HAP-1 (cell line): ENCODE measurements around the gene MIB2.
"Not testable (repeated sequence)": the region's sequence is repeated elsewhere in the genome, so short reads cannot be mapped to it uniquely, and the experiment has no call there.

Experiments used
- DNase-seq, 2 experiments: peaks; one replicate each; pipeline ENCODE4 v3.0.0-alpha.2; 2016 to 2020; ENCODE audit warnings: low spot score in 2 of 2
- H3K27me3 ChIP-seq: fragments of 250-450 bp; sonication (Bioruptor Pico); 2 replicates; pipeline ENCODE4 v1.5.1; 2020; ENCODE audit warnings: low read depth, mild to moderate bottlenecking, moderate library complexity
- H3K36me3 ChIP-seq: fragments of 250-450 bp; sonication (Bioruptor Pico); replicated peaks from 2 replicates; pipeline ENCODE4 v1.5.1; 2020; ENCODE audit warnings: mild to moderate bottlenecking
- H3K4me1 ChIP-seq: fragments of 250-450 bp; sonication (Bioruptor Pico); 2 replicates; pipeline ENCODE4 v1.5.1; 2020; ENCODE audit warnings: mild to moderate bottlenecking
- H3K4me3 ChIP-seq: fragments of 250-450 bp; sonication (Bioruptor Pico); 2 replicates; pipeline ENCODE4 v1.5.1; 2020; ENCODE audit warnings: mild to moderate bottlenecking, moderate library complexity
- H3K9me3 ChIP-seq: fragments of 250-450 bp; sonication (Bioruptor Pico); 2 replicates; pipeline ENCODE4 v1.5.1; 2020; ENCODE audit warnings: mild to moderate bottlenecking, moderate library complexity
- in situ Hi-C: fragments of 300-500 bp; cut with MboI; formaldehyde crosslinking; loops from 3 replicates; pipeline ENCODE4 v1.14.3; 2020; ENCODE audit warnings: low sequenced_read_pairs, inconsistent platforms, mixed read lengths

Gene MIB2

GRCh38 chr1:1630965-1631781 is 15.9 kb downstream of the MIB2 start:
- H3K4me3 ChIP-seq = no peak overlapping the region
- H3K36me3 ChIP-seq = no peaks in the 10 kb centered on the region
- no peak for DNase-seq
- H3K9me3 ChIP-seq = no peaks in the 10 kb centered on the region
- no peaks in the 10 kb centered on the region for H3K4me1 ChIP-seq
- in situ Hi-C loops = no loop called here
- no peaks in the 10 kb centered on the region for H3K27me3 ChIP-seq

GRCh38 chr1:1631782-1632420 is 16.6 kb downstream of the MIB2 start, which contains the start of gene MMP23B:
TSS of gene MMP23B (plus strand) at chr1:1632173. CDS start at chr1:1632219, 46 bp downstream.
- Histone ChIP-seq H3K4me1 (no peaks in the 10 kb centered on the region), H3K9me3 (no peaks in the 10 kb centered on the region), H3K27me3 (no peaks in the 10 kb centered on the region), H3K36me3 (0 out of 2 replicates have a peak, but pooled peaks cover 6% of the 10 kb centered on the region), H3K4me3 (no peak within 1 kb of the TSS)
- in situ Hi-C loops = no loop called here
- no peak for DNase-seq

- H3K4me1 ChIP-seq, in situ Hi-C loops, H3K27me3 ChIP-seq, H3K9me3 ChIP-seq, H3K4me3 ChIP-seq, DNase-seq: not testable (repeated sequence)
- 0 out of 2 replicates have a peak, but pooled peaks cover 12% of the 10 kb centered on the region for H3K36me3 ChIP-seq
These were observed 18.1 kb downstream of the MIB2 start for GRCh38 chr1:1633409-1633808.

GRCh38 chr1:1634613-1635012 is 19.3 kb downstream of the MIB2 start:
- H3K9me3 ChIP-seq, H3K4me1 ChIP-seq, DNase-seq, H3K4me3 ChIP-seq, in situ Hi-C loops, H3K27me3 ChIP-seq: not testable (repeated sequence)
- 0 out of 2 replicates have a peak, but pooled peaks cover 12% of the 10 kb centered on the region for H3K36me3 ChIP-seq

- in situ Hi-C loops, H3K4me3 ChIP-seq, H3K9me3 ChIP-seq, H3K4me1 ChIP-seq, H3K27me3 ChIP-seq, DNase-seq: not testable (repeated sequence)
- 0 out of 2 replicates have a peak, but pooled peaks cover 12% of the 10 kb centered on the region for H3K36me3 ChIP-seq
These were observed 21.6 kb downstream of the MIB2 start for GRCh38 chr1:1636621-1637478.

- DNase-seq, H3K4me1 ChIP-seq, H3K4me3 ChIP-seq, H3K27me3 ChIP-seq, in situ Hi-C loops, H3K9me3 ChIP-seq: not testable (repeated sequence)
- 0 out of 2 replicates have a peak, but pooled peaks cover 12% of the 10 kb centered on the region for H3K36me3 ChIP-seq
These were observed 22.2 kb downstream of the MIB2 start for GRCh38 chr1:1637479-1637875.

- DNase-seq, H3K4me3 ChIP-seq, H3K4me1 ChIP-seq, H3K27me3 ChIP-seq, in situ Hi-C loops, H3K9me3 ChIP-seq: not testable (repeated sequence)
- H3K36me3 ChIP-seq = 0 out of 2 replicates have a peak, but pooled peaks cover 12% of the 10 kb centered on the region
These were observed 23.2 kb downstream of the MIB2 start for GRCh38 chr1:1638528-1638927.

GRCh38 chr1:1639368-1639767 is 24.1 kb downstream of the MIB2 start:
- DNase-seq, H3K9me3 ChIP-seq, H3K4me3 ChIP-seq, H3K27me3 ChIP-seq, H3K4me1 ChIP-seq, in situ Hi-C loops: not testable (repeated sequence)
- H3K36me3 ChIP-seq = 0 out of 2 replicates have a peak, but pooled peaks cover 12% of the 10 kb centered on the region

- in situ Hi-C loops, H3K27me3 ChIP-seq, H3K4me1 ChIP-seq, DNase-seq, H3K4me3 ChIP-seq, H3K9me3 ChIP-seq: not testable (repeated sequence)
- H3K36me3 ChIP-seq = 0 out of 2 replicates have a peak, but pooled peaks cover 12% of the 10 kb centered on the region
These were observed 24.8 kb downstream of the MIB2 start for GRCh38 chr1:1640081-1640480.

- H3K27me3 ChIP-seq, H3K4me1 ChIP-seq, DNase-seq, H3K9me3 ChIP-seq, H3K4me3 ChIP-seq, in situ Hi-C loops: not testable (repeated sequence)
- peaks cover 14% of the 10 kb centered on the region; the same call in 1 of the 2 replicates for H3K36me3 ChIP-seq
These were observed 25.6 kb downstream of the MIB2 start for GRCh38 chr1:1640711-1641461.

GRCh38 chr1:1646326-1646725 is 31.0 kb downstream of the MIB2 start:
- peaks cover 15% of the 10 kb centered on the region for H3K36me3 ChIP-seq
- DNase-seq, in situ Hi-C loops, H3K27me3 ChIP-seq, H3K9me3 ChIP-seq, H3K4me3 ChIP-seq, H3K4me1 ChIP-seq: not testable (repeated sequence)

GRCh38 chr1:1647567-1648241 is 32.4 kb downstream of the MIB2 start:
- H3K9me3 ChIP-seq, DNase-seq, in situ Hi-C loops, H3K4me3 ChIP-seq, H3K4me1 ChIP-seq, H3K27me3 ChIP-seq: not testable (repeated sequence)
- H3K36me3 ChIP-seq = peaks cover 20% of the 10 kb centered on the region
